ENCODE measurements around the gene COL2A1.

Gene COL2A1

GRCh38 chr12:48016373-48017020, 12.2 kb upstream of the COL2A1 start:
- intact Hi-C loops (cut with DNase I), result no loop called here
- peak in 1 of 10 donors; percentile 29 for DNase-seq

- intact Hi-C loops (cut with DNase I), result no loop called here
- DNase-seq, result peak in 1 of 10 donors; percentile 26
These were observed 11.7 kb upstream of the COL2A1 start for GRCh38 chr12:48015954-48016353.

GRCh38 chr12:48015129-48015528, 10.9 kb upstream of the COL2A1 start:
- DNase-seq, result no peak
- intact Hi-C loops (cut with DNase I), result no loop called here

- intact Hi-C loops (cut with DNase I), result no loop called here
- DNase-seq, result no peak
These were observed 9.0 kb upstream of the COL2A1 start for GRCh38 chr12:48013287-48013686.

GRCh38 chr12:48012070-48012469, 7.8 kb upstream of the COL2A1 start:
- no peak for DNase-seq
- intact Hi-C loops (cut with DNase I), result no loop called here

- peak in 1 of 10 donors; percentile 55 for DNase-seq
These were observed 6.2 kb upstream of the COL2A1 start for GRCh38 chr12:48010366-48010970.

GRCh38 chr12:48009471-48009870, 5.2 kb upstream of the COL2A1 start:
- DNase-seq, result no peak
- intact Hi-C loops (cut with DNase I), result no loop called here

More at GRCh38 chr12:48010366-48010970, 6.2 kb upstream of the COL2A1 start:
- intact Hi-C loops (cut with DNase I), result no loop called here

- peak in 1 of 10 donors; percentile 3 for DNase-seq
- intact Hi-C loops (cut with DNase I), result no loop called here
These were observed 4.7 kb upstream of the COL2A1 start for GRCh38 chr12:48008950-48009349.

- DNase-seq, result peak in 1 of 10 donors; percentile 4
- intact Hi-C loops (cut with DNase I), result no loop called here
These were observed 4.1 kb upstream of the COL2A1 start for GRCh38 chr12:48008349-48008748.

GRCh38 chr12:48007206-48007605, 2.9 kb upstream of the COL2A1 start:
- no peak for DNase-seq
- intact Hi-C loops (cut with DNase I), result no loop called here

GRCh38 chr12:48005750-48006021, 1.4 kb upstream of the COL2A1 start:
- DNase-seq, result peak in 1 of 10 donors; percentile 1
- intact Hi-C loops (cut with DNase I), result no loop called here

GRCh38 chr12:48005001-48005749, 899 bp upstream of the COL2A1 start:
- intact Hi-C loops (cut with DNase I), result no loop called here
- peak in 1 of 10 donors; percentile 76 for DNase-seq

GRCh38 chr12:48003226-48004052, 837 bp downstream of the COL2A1 start:
- intact Hi-C loops (cut with DNase I), result no loop called here
- DNase-seq, result peak in 2 of 10 donors; percentile 64 to 74

- DNase-seq, result peak in 2 of 10 donors; percentile 64 to 71
These were observed 1.5 kb downstream of the COL2A1 start for GRCh38 chr12:48002773-48003218.

GRCh38 chr12:48002414-48002730, 1.9 kb downstream of the COL2A1 start:
- no peak for DNase-seq
- intact Hi-C loops (cut with DNase I), result no loop called here

More at GRCh38 chr12:48002773-48003218, 1.5 kb downstream of the COL2A1 start:
- intact Hi-C loops (cut with DNase I), result no loop called here

GRCh38 chr12:48001505-48002413, 2.5 kb downstream of the COL2A1 start:
- DNase-seq, result peak in 2 of 10 donors; percentile 81 to 84
- intact Hi-C loops (cut with DNase I), result no loop called here

- peak in 2 of 10 donors; percentile 56 to 74 for DNase-seq
These were observed 3.3 kb downstream of the COL2A1 start for GRCh38 chr12:48000878-48001504.

GRCh38 chr12:47999816-48000215, 4.5 kb downstream of the COL2A1 start:
- intact Hi-C loops (cut with DNase I), result no loop called here
- peak in 1 of 10 donors; percentile 47 for DNase-seq

More at GRCh38 chr12:48000878-48001504, 3.3 kb downstream of the COL2A1 start:
- intact Hi-C loops (cut with DNase I), result no loop called here

GRCh38 chr12:47997321-47997720, 7.0 kb downstream of the COL2A1 start:
- intact Hi-C loops (cut with DNase I), result no loop called here
- peak in 1 of 10 donors; percentile 21 for DNase-seq

Data from posterior cingulate gyrus (tissue), 11 donors.